Neural cell (in vitro differentiated cells): ENCODE data around the gene GPR18.

Experiments
- CTCF ChIP-seq: fragments of 450-650 bp; IDR thresholded peaks from 2 replicates; pipeline ENCODE4 v1.5.1; 2014; ENCODE audit warnings: antibody characterized with exemption, mild to moderate bottlenecking, moderate library complexity; ENCODE audit not compliant: poor library complexity, severe bottlenecking
- EP300 ChIP-seq: fragments of 450-650 bp; conservative IDR thresholded peaks from 2 replicates; pipeline ENCODE4 v1.6.1; 2014; ENCODE audit warnings: antibody characterized with exemption, mild to moderate bottlenecking, moderate library complexity; ENCODE audit not compliant: poor library complexity, severe bottlenecking
- EZH2 ChIP-seq: fragments of 200-600, 300-800 bp; shearing (Covaris generic), sonication (generic); IDR thresholded peaks from 2 replicates; pipeline ENCODE4 v1.6.1; 2014; ENCODE audit warnings: antibody characterized with exemption, low read length, borderline replicate concordance, mild to moderate bottlenecking; ENCODE audit not compliant: insufficient read depth, poor library complexity, severe bottlenecking
- RAD21 ChIP-seq: fragments of 450-650 bp; conservative IDR thresholded peaks from 2 replicates; pipeline ENCODE4 v1.6.1; 2014; ENCODE audit warnings: antibody characterized with exemption, mild to moderate bottlenecking, moderate library complexity
- TAF1 ChIP-seq: IDR thresholded peaks from 2 replicates; pipeline ENCODE4 v1.6.1; 2012; ENCODE audit warnings: low read depth

GRCh38 chr13:99226513-99226912 lies 31.7 kb downstream of the GPR18 start:
- TF ChIP-seq CTCF = no peak
- no peak for TF ChIP-seq TAF1
- no peak for TF ChIP-seq EP300
- TF ChIP-seq EZH2 = no peak
- no peak for TF ChIP-seq RAD21
